ENCODE measurements around the gene ZNF536. TPM values are rescaled to one million over a fixed set of nuclear protein-coding genes. Genes with fewer than 3 reads are reported as not detected.

Gene ZNF536
- total RNA-seq, 2 donors from 2014 or later: 0.79 to 2.5 TPM

- no peak for ATAC-seq
- intact Hi-C loops (cut with DNase I, micrococcal nuclease): no loop called here
- no peak for DNase-seq
Observed at GRCh38 chr19:30602661-30603350, 230.6 kb downstream of the ZNF536 start.

- no peak for DNase-seq
- intact Hi-C loops (cut with DNase I, micrococcal nuclease): no loop called here
- ATAC-seq: no peak
Observed at GRCh38 chr19:30604657-30605056, 232.5 kb downstream of the ZNF536 start.

DNA sequence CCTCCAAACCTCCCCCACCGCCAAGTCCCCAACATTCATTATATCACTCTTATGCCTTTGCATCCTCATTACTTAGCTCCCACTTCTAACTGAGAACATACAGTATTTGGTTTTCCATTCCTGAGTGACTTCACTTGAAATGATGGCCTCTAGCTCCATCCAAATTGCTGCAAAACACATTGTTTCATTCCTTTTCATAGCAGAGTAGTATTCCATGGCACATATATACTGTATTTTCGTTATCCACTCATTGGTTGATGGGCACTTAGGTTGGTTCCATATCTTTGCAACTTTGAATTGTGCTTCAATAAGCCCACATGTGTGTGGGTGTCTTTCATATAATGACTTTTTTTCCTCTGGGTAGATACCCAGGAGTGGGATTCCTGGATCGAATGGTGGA is 233.1 kb downstream of the ZNF536 start:
- ATAC-seq (no peak), DNase-seq (no peak)
- intact Hi-C loops (cut with DNase I, micrococcal nuclease): no loop called here

GRCh38 chr19:30606114-30607050 is 234.2 kb downstream of the ZNF536 start:
- DNase-seq (no peak), ATAC-seq (no peak)
- intact Hi-C loops (cut with DNase I, micrococcal nuclease): no loop called here

All from left colon (tissue), 2 donors.